IMR-90 (cell line): ENCODE results near the gene NPAS1. TPM values are rescaled to one million over a fixed set of nuclear protein-coding genes. Genes with fewer than 3 reads are reported as not detected.

Experiments used
- ATAC-seq: fragments of 200-7000 bp; cut with Tn5 transposase; 2 replicates; pipeline ENCODE4 v1.9.1; 2020; ENCODE audit warnings: low read depth, mild to moderate bottlenecking, moderate library complexity
- BruUV-seq: library from RNA; stranded (reverse); fragments of 400-500 nt; replicated peaks from 2 replicates; lab custom pipeline; 2021; lab: Mats Ljungman, UMichigan
- CTCF ChIA-PET: fragments of 300-600 bp; formaldehyde crosslinking; extraction: SDS; loops from one replicate; lab custom pipeline; 2021; ENCODE audit warnings: antibody characterized with exemption; lab: Yijun Ruan, JAX
- POLR2A ChIA-PET: fragments of 300-600 bp; sonication (Branson Sonifier 250); formaldehyde crosslinking; loops from one replicate; lab custom pipeline; 2022; ENCODE audit warnings: antibody characterized with exemption; ENCODE audit not compliant: unreplicated experiment; lab: Charles Lee
- DNase-seq: peaks from one replicate; pipeline ENCODE4 v3.0.0; 2013
- H2AFZ ChIP-seq: replicated peaks from 2 replicates; pipeline ENCODE3; 2013; ENCODE audit warnings: low read length, mild to moderate bottlenecking; ENCODE audit not compliant: poor library complexity
- H2AK5ac ChIP-seq: 2 replicates; pipeline ENCODE4 v1.6.1; 2013; ENCODE audit warnings: low read depth, low read length, inconsistent platforms
- H2AK9ac ChIP-seq: replicated peaks from 2 replicates; pipeline ENCODE3; 2013; ENCODE audit warnings: mild to moderate bottlenecking, low read depth, low read length, moderate library complexity; ENCODE audit not compliant: poor library complexity
- H2BK120ac ChIP-seq: 2 replicates; pipeline ENCODE4 v1.6.1; 2013; ENCODE audit warnings: low read depth, low read length, inconsistent platforms
- H2BK15ac ChIP-seq: 3 replicates; pipeline ENCODE4 v1.6.1; 2013; ENCODE audit warnings: low read depth, low read length, inconsistent platforms
- H2BK20ac ChIP-seq: 2 replicates; pipeline ENCODE4 v1.6.1; 2013; ENCODE audit warnings: low read depth, mild to moderate bottlenecking, inconsistent platforms, low read length, moderate library complexity
- H2BK5ac ChIP-seq: 2 replicates; pipeline ENCODE4 v1.6.1; 2013; ENCODE audit warnings: mild to moderate bottlenecking, low read depth, low read length, inconsistent platforms; ENCODE audit not compliant: poor library complexity, severe bottlenecking
- H3K14ac ChIP-seq: replicated peaks from 2 replicates; pipeline ENCODE4 v1.6.1; 2013; ENCODE audit warnings: low read depth, low read length, inconsistent platforms
- H3K18ac ChIP-seq: 2 replicates; pipeline ENCODE4 v1.6.1; 2013; ENCODE audit warnings: low read depth, low read length, control low read depth
- H3K23ac ChIP-seq: 2 replicates; pipeline ENCODE4 v1.6.1; 2013; ENCODE audit warnings: low read depth, low read length, inconsistent platforms
- H3K27ac ChIP-seq: 2 replicates; pipeline ENCODE4 v1.5.1; 2013; ENCODE audit warnings: mild to moderate bottlenecking, control low read depth, low read length; ENCODE audit not compliant: insufficient read depth
- H3K27me3 ChIP-seq: 2 replicates; pipeline ENCODE4 v1.6.1; 2013; ENCODE audit warnings: low read length; ENCODE audit not compliant: control insufficient read depth, insufficient read depth
- H3K36me3 ChIP-seq: 2 replicates; pipeline ENCODE4 v1.6.1; 2013; ENCODE audit warnings: low read length, mixed read lengths; ENCODE audit not compliant: control insufficient read depth, insufficient read depth
- H3K4ac ChIP-seq: 2 replicates; pipeline ENCODE4 v1.6.1; 2013; ENCODE audit warnings: low read depth, low read length, inconsistent platforms
- H3K4me1 ChIP-seq: 2 replicates; pipeline ENCODE4 v1.6.1; 2013; ENCODE audit warnings: low read length, mixed read lengths; ENCODE audit not compliant: control insufficient read depth, insufficient read depth
- H3K4me2 ChIP-seq: 2 replicates; pipeline ENCODE4 v1.6.1; 2013; ENCODE audit warnings: low read depth, mild to moderate bottlenecking, control low read depth, low read length, moderate library complexity
- H3K4me3 ChIP-seq: 2 replicates; pipeline ENCODE4 v1.5.1; 2013; ENCODE audit warnings: low read depth, mild to moderate bottlenecking, control low read depth, low read length, moderate library complexity; ENCODE audit not compliant: insufficient read depth
- H3K56ac ChIP-seq: 2 replicates; pipeline ENCODE4 v1.6.1; 2013; ENCODE audit warnings: low read length, inconsistent platforms; ENCODE audit not compliant: insufficient read depth; ENCODE audit errors: extremely low read depth
- H3K79me1 ChIP-seq, 2 experiments: 2 replicates each; pipeline ENCODE4 v1.6.1; 2013; ENCODE audit warnings: low read length in 2 of 2, inconsistent platforms in 1 of 2, low read depth in 1 of 2
- H3K9ac ChIP-seq: 2 replicates; pipeline ENCODE4 v1.6.1; 2013; ENCODE audit warnings: low read depth, low read length, control low read depth
- H3K9me1 ChIP-seq: 2 replicates; pipeline ENCODE4 v1.6.1; 2013; ENCODE audit warnings: low read length, inconsistent platforms; ENCODE audit not compliant: insufficient read depth
- H3K9me3 ChIP-seq: 2 replicates; pipeline ENCODE4 v1.6.1; 2013; ENCODE audit warnings: low read length; ENCODE audit not compliant: control insufficient read depth, insufficient read depth
- H4K20me1 ChIP-seq: 2 replicates; pipeline ENCODE4 v1.6.1; 2013; ENCODE audit warnings: low read length, inconsistent platforms; ENCODE audit not compliant: insufficient read depth
- H4K5ac ChIP-seq: 2 replicates; pipeline ENCODE4 v1.6.1; 2013; ENCODE audit warnings: mild to moderate bottlenecking, low read depth, low read length, control low read depth
- H4K8ac ChIP-seq, 2 experiments: 2 replicates each; pipeline ENCODE4 v1.6.1; 2013; ENCODE audit warnings: low read depth in 2 of 2, low read length in 2 of 2, control low read depth in 1 of 2, inconsistent platforms in 1 of 2
- H4K91ac ChIP-seq: 2 replicates; pipeline ENCODE4 v1.6.1; 2013; ENCODE audit warnings: low read depth, low read length, inconsistent platforms; ENCODE audit not compliant: insufficient read depth
- CEBPB ChIP-seq: IDR thresholded peaks from 2 replicates; pipeline ENCODE4 v1.6.1; 2012; ENCODE audit warnings: low read depth, low read length, improper control_type of control experiment
- CHD1 ChIP-seq: IDR thresholded peaks from 2 replicates; pipeline ENCODE4 v1.6.1; 2012; ENCODE audit warnings: low read depth, low read length, improper control_type of control experiment
- MAFK ChIP-seq: IDR thresholded peaks from 2 replicates; pipeline ENCODE4 v1.6.1; 2012; ENCODE audit warnings: low read depth, low read length, improper control_type of control experiment
- MAZ ChIP-seq: IDR thresholded peaks from 2 replicates; pipeline ENCODE4 v1.6.1; 2012; ENCODE audit warnings: low read depth, mild to moderate bottlenecking, low read length, improper control_type of control experiment, moderate library complexity, borderline replicate concordance
- NFE2L2 ChIP-seq: fragments of 150-350 bp; IDR thresholded peaks from 2 replicates; pipeline ENCODE4 v1.6.1; 2016; ENCODE audit warnings: low read depth, mild to moderate bottlenecking, low read length
- POLR2A ChIP-seq: IDR thresholded peaks from 2 replicates; pipeline ENCODE4 v1.6.1; 2012; ENCODE audit warnings: mild to moderate bottlenecking, low read depth, low read length
- RAD21 ChIP-seq: IDR thresholded peaks from 2 replicates; pipeline ENCODE4 v1.6.1; 2012; ENCODE audit warnings: low read length, improper control_type of control experiment
- RCOR1 ChIP-seq: IDR thresholded peaks from 2 replicates; pipeline ENCODE4 v1.6.1; 2012; ENCODE audit warnings: mild to moderate bottlenecking, low read length, improper control_type of control experiment; ENCODE audit not compliant: insufficient replicate concordance
- RFX5 ChIP-seq: IDR thresholded peaks from 2 replicates; pipeline ENCODE4 v1.8.0; 2012; ENCODE audit warnings: low read depth, mild to moderate bottlenecking, low read length, moderate library complexity
- SMC3 ChIP-seq: fragments of 150-350 bp; IDR thresholded peaks from 2 replicates; pipeline ENCODE4 v1.6.1; 2016; ENCODE audit warnings: low read depth, mild to moderate bottlenecking, antibody characterized with exemption, low read length, moderate library complexity
- USF2 ChIP-seq: fragments of 150-350 bp; IDR thresholded peaks from 2 replicates; pipeline ENCODE4 v1.6.1; 2017; ENCODE audit warnings: mild to moderate bottlenecking, antibody characterized with exemption, low read length, low read depth
- WGBS, 2 experiments: methylation state at CpG; one replicate each; pipeline versions ENCODE4 v1.1.5 to v1.1.7; 2013; ENCODE audit warnings: missing lambda C conversion rate in 2 of 2; ENCODE audit not compliant: insufficient read length in 1 of 2; ENCODE audit errors: extremely low coverage in 2 of 2; 5-methylcytosine and 5-hydroxymethylcytosine counted together
- dilution Hi-C: fragments of 300-500 bp; cut with HindIII; formaldehyde crosslinking; loops from one replicate; pipeline ENCODE4 v1.14.3; 2018; ENCODE audit warnings: low sequenced_read_pairs; ENCODE audit not compliant: unreplicated experiment
- in situ Hi-C: fragments of 300-500 bp; cut with MboI; formaldehyde crosslinking; loops from 3 replicates; pipeline ENCODE4 v1.14.3; 2019; ENCODE audit warnings: low sequenced_read_pairs, inconsistent platforms, mixed read lengths
- intact Hi-C: fragments of 100-400 bp; cut with micrococcal nuclease; formaldehyde crosslinking; loops from 2 replicates; pipeline ENCODE4 v1.10.0; 2022
- polyA plus RNA-seq, 3 experiments: library from polyadenylated mRNA; depleted of rRNA; stranded (reverse); fragments of >200 nt; gene quantifications; 2 replicates each; pipeline ENCODE4 v1.2.3, GENCODE V29; 2012; ENCODE audit warnings: low replicate concordance in 1 of 3
- total RNA-seq: library from RNA; depleted of rRNA; stranded (reverse); fragments of >200 nt; gene quantifications from 2 replicates; pipeline ENCODE4 v1.2.3, GENCODE V29; 2012

NPAS1 gene
- total and polyA plus RNA-seq, 2 of the 4 experiments (the other 2 are of a cell fraction): 0.36 to 5.7 TPM

DNA sequence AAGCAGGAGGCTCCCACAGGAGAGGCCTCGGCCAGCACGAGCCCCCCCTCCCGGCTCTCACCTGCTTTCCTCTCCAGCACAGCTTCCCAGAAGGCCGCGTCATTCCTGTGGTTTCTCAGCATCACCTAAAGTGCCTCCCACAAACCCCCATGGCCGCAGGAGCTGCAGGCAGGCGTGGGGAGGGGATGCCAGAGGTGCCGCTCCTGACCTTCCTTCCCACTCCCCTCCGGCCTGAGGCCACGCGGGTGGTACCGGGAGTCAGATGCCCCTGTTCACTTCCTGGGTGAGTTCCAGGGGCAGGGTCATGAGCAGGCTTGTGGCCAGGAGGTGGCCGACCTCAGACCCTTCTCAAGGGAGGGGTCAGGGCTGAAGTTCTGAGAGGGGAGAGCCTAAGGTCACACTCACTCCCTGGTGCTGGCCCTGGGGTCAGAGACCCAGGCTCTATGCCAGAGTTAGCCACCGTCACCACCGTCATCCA lies 14.4 kb upstream of the NPAS1 start (continued):
- TF ChIP-seq USF2: no peak
- no peak for TF ChIP-seq CEBPB
- no peak for TF ChIP-seq SMC3
- TF ChIP-seq CHD1: no peak
- TF ChIP-seq RAD21: no peak

GRCh38 chr19:47005873-47006272 lies 13.8 kb upstream of the NPAS1 start:
- ChIA-PET CTCF (no interaction called here), POLR2A (no interaction called here)
- Histone ChIP-seq H2BK15ac (no peak overlapping the region), H3K9me3 (no peaks in the 10 kb centered on the region), H3K18ac (no peak overlapping the region), H3K27ac (no peak overlapping the region), H2AFZ (no peak overlapping the region), H3K9ac (no peak overlapping the region), H3K23ac (no peak overlapping the region), H3K4me2 (no peak overlapping the region), H4K8ac (no peak overlapping the region), H2BK120ac (no peak overlapping the region), H2AK5ac (no peak overlapping the region), H3K14ac (no peak overlapping the region), H3K56ac (no peak overlapping the region), H3K27me3 (no peaks in the 10 kb centered on the region), H3K79me1 (peaks cover 0 to 5% of the 10 kb centered on the region in 2 experiments; a peak in 1 of 4 replicates), H4K20me1 (peaks cover 9% of the 10 kb centered on the region; the same call in 1 of the 2 replicates), H3K4ac (no peak overlapping the region), H4K5ac (no peak overlapping the region), H3K4me1 (peaks cover 4% of the 10 kb centered on the region; the same call in 1 of the 2 replicates), H2AK9ac (no peak overlapping the region), H2BK20ac (no peak overlapping the region), H4K91ac (no peak overlapping the region), H2BK5ac (no peak overlapping the region), H3K9me1 (no peaks in the 10 kb centered on the region), H3K36me3 (peaks cover 9% of the 10 kb centered on the region), H3K4me3 (no peak overlapping the region)
- intact Hi-C loops (no loop called here), dilution Hi-C loops (no loop called here), in situ Hi-C loops (no loop called here)
- no peak for ATAC-seq
- BruUV-seq: no TSS peak
- DNase-seq: no peak
- WGBS, 2 experiments: no CpG with 5 or more reads among the region's 4 CpGs
- TF ChIP-seq CHD1 (no peak), RAD21 (no peak), MAFK (no peak), RFX5 (no peak), MAZ (no peak), NFE2L2 (no peak), POLR2A (no peak), RCOR1 (no peak), SMC3 (no peak)
